SKM-1 (cell line): Measurements from ENCODE around the gene STAT6.
A peak's percentile ranks its signal among the peaks of the same experiment; 100 is the strongest.
"Not testable (repeated sequence)": the region's sequence is repeated elsewhere in the genome, so short reads cannot be mapped to it uniquely, and the experiment has no call there.

Experiments
- DNase-seq: peaks from one replicate; lab custom pipeline; 2025; ENCODE audit not compliant: unreplicated experiment; lab: John Stamatoyannopoulos, UW

STAT6 gene

DNA sequence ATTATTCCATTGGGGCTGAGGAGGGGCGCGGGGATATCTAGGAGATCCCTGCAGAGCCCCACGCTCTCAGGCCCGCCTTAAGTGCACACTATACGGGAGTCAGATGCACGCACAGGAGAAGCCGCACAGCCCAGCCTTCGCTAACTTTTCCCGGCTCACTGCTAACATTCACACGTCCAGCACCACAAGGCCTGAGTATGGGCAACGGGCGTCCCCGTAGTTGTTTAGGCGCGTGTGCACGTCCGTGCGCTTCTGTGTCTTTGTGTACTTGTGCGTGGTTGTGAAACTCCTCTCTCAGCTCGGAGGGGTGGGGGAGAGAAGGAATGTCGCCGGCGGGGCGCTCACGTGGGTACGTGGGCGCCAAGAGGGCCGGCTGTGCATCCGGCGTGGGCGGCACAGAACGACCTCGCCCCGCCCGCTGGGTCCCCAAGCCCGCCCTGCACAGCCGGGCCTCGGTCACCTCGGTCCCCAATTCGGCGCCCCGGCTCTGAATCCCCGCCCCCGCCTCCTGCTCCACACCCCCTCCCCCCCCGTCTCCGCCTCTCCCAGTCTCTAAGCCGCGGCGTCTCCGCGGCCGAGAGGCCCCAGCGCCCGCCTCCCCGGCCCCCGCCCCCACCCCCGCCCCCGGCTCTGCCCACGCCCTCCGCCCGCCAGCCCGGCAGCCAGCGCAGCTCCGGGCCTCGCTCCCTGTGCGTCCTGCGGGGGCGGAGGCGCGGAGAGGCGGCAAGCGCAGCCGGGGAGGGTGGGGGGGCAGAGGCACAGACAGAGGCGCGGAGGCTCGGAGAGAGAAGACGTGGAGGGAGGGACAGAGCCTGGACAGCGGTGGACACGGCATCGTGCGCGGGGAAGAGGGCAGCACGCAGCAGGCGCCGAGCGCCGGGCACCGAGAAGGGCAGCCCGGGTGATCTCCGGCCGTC lies 22.6 kb downstream of the STAT6 start, which contains the start of gene NAB2:
Gene NAB2 (plus strand): TSS at position 761 of the 917 bp plus-strand sequence. CDS start 158 bp downstream, outside the sequence.
- DNase-seq, result peak; percentile 73

DNA sequence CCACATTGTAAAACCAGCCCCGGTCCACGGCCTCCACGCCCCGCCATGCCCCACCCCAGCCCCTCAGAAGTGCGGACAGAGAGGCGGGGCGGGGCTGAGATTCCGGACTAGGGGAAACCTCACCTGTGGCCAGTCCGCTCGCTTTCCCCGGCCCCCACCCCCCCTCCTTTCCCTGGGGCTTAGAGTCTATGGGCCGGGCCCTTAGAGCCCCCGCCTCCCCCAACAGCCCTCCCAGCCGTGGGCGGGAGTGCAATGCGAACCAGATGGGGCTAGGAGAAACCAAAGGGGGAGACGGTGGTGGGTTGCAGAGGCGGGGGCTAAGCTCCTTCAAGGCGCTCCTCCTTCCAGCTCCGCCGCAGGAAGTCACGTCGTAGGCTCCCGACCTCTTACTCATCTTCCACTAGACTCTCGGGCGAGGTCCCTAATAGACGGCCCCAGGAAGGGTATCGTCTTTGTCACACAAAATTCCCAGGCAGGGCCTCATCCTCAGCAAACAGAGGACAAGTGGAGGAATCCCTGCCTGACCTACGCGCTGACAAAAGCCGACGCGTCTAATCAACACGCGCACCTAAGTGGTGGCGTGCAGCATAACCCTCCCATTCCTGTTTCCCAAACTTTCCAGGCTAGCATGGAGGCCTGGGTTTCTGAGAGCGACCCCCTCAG lies 23.3 kb downstream of the STAT6 start:
- DNase-seq, result no peak

DNA sequence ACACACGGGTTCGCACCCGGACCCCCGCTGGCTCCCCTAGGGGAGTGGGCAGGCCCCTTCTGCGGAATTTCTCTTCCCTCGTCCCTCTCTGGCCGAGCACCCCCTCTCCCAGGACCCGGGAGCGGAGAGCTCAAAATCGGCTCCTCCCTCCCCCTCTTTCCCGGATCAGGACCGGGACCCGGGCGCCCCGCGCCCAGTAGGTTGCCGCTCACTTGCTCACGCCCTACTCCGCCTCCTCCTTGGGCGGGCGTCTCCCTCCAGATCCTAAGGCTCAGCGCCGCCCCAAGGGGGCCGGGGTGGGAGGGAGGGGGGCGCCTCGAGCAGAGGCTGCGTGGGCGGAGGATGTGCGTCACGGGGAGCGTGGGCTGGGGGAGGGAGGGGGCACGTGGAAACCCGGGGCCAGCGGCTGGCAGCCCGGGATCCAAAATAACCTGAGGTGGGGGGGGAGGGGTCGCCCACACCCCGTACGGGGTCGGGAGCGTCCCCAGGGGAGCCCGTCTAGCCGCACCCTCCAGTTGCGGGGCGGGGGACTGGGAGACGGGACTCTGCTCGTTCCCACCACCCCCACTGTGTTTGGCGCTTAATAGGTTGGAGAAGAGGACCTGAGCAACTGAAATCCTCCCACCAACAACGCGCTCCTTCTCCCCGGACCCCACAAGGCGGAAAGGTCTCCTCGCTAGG lies 24.0 kb downstream of the STAT6 start:
- no peak for DNase-seq

GRCh38 chr12:57086493-57087009 lies 24.6 kb downstream of the STAT6 start:
- no peak for DNase-seq

- DNase-seq, result no peak
These were observed 25.1 kb downstream of the STAT6 start for GRCh38 chr12:57085999-57086492.

GRCh38 chr12:57080855-57081254 lies 30.3 kb downstream of the STAT6 start:
- DNase-seq, result no peak

DNA sequence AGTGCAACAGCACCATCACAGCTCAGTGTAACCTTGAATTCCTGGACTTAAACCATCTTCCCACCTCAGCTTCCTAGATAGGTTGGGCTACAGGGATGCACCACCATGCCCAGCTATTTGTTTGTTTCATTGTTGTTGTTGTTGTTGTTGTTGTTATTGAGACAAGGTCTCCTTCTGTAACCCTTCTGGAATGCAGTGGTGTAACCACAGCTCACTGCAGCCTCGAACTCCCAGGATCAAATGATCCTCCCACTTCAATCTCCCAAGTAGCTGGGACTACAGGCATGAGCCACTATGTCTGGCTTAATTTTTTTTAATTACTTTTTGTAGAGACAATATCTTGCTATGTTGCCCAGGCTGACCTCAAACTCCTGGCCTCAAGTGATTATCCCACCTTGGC lies 31.3 kb downstream of the STAT6 start:
- DNase-seq, result no peak

- peak; percentile 92 for DNase-seq
These were observed 32.4 kb downstream of the STAT6 start, which contains the start of gene NEMP1 for GRCh38 chr12:57078519-57079404. NEMP1 (minus strand) TSS chr12:57078791; CDS start chr12:57078745, 46 bp downstream.

- DNase-seq, result not testable (repeated sequence)
These were observed 37.4 kb downstream of the STAT6 start for GRCh38 chr12:57073566-57074450.

DNA sequence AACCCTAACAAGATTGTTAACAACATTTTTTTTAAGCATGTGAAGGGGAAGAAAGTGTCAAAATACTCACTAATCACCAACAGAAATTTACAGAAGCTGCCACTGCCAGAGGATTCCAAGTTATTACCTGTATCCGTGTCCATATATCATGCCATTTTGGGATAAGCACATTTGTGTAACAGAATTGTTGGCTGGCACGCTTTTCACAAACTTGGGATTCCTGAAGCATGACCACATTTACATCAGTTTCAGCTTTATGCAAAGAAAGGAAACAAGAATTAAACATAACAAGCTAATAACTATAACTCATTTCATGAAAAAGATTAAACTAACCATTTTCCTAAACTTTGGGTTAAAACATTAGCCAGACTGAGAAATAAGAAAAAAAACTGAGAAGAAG lies 38.5 kb downstream of the STAT6 start:
- DNase-seq, result no peak

GRCh38 chr12:57069523-57069922 lies 41.6 kb downstream of the STAT6 start:
- DNase-seq, result peak; percentile 72

GRCh38 chr12:57066245-57066644 lies 44.9 kb downstream of the STAT6 start:
- DNase-seq, result no peak

- no peak for DNase-seq
These were observed 47.0 kb downstream of the STAT6 start for GRCh38 chr12:57063991-57064685.

GRCh38 chr12:57058454-57058853 lies 52.7 kb downstream of the STAT6 start:
- DNase-seq, result no peak

DNA sequence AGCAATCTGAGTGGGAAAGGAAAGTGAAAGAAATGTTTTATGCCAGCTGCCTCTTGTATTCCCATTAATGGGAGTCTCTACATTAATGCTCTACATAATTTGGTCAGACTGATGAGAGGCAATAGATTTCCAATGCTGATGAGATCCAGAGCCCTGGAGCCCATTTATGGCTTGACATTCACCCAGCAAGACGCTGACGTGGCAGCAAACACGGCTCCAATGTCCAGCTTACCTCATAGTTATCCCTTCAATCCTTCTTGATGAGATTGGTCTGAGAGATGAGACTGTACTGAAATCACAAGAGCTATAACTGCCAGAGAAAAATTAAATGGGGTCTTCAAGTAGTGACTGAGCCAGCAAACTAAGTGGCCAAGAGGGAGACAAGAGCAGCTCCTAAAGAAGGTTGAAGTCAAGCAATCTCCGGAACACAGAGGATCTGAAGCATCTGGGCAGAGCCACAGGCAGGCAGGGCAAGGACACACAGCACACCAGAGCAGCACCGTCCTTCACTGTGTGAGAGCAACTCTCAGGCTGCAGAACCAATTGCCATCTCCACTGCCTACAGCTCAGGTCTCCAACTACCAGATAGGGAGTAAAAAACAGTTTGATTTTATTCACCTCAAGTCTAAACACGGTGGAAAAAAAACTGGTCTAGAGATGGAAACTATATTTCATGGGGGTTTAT lies 54.0 kb downstream of the STAT6 start:
- no peak for DNase-seq

DNA sequence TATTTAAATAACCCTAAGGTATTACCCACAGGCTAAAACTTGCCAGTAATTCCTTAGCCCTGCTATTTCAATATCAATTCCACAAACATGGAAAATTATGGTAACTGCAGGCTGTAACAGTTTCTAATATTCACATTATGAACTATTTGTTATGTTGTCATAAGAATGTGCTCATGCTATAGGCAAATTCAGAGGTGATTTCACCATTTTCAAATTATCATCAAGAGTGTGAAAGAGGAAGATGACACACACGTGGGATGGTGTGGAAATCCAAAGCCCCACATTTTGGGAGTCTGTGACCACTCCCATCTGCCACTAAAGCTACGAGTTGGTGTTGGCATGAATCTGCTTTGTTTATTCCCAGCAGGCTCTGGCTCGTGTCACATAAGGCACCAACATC lies 55.3 kb downstream of the STAT6 start:
- DNase-seq, result no peak

GRCh38 chr12:57053901-57054300 lies 57.3 kb downstream of the STAT6 start:
- DNase-seq, result not testable (repeated sequence)

DNA sequence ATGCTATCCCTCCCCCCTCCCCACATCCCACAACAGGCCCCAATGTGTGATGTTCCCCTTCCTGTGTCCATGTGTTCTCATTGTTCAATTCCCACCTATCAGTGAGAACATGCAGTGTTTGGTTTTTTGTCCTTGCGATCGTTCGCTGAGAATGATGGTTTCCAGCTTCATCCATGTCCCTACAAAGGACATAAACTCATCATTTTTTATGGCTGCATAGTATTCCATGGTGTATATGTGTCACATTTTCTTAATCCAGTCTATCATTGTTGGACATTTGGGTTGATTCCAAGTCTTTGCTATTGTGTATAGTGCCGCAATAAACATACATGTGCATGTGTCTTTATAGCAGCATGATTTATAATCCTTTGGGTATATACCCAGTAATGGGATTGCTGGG lies 58.0 kb downstream of the STAT6 start:
- not testable (repeated sequence) for DNase-seq
